Skin epidermis (tissue), 12 donors: Measurements from ENCODE around the gene ZNF79.

Experiments
- H3K27ac ChIP-seq, 21 experiments: fragments of 200-600 bp; sonication (generic) in 11 of 21; one replicate each; pipeline ENCODE4 v1.5.0; 2020; ENCODE audit warnings: mild to moderate bottlenecking in 3 of 21, inconsistent platforms in 2 of 21, moderate library complexity in 2 of 21
- H3K4me3 ChIP-seq, 7 experiments: fragments of 200-600 bp; sonication (generic) in 2 of 7; one replicate each; pipeline ENCODE4 v1.5.0; 2020; ENCODE audit warnings: inconsistent platforms in 2 of 7, mild to moderate bottlenecking in 2 of 7, moderate library complexity in 1 of 7

ZNF79 gene

GRCh38 chr9:127488946-127489345 is 64.8 kb downstream of the ZNF79 start:
- no peak overlapping the region for H3K27ac ChIP-seq
- H3K4me3 ChIP-seq = no peak overlapping the region

- Histone ChIP-seq H3K4me3 (no peak overlapping the region), H3K27ac (no peak overlapping the region)
Observed at GRCh38 chr9:127489471-127490115, 65.4 kb downstream of the ZNF79 start.

- Histone ChIP-seq H3K4me3 (no peak overlapping the region), H3K27ac (no peak overlapping the region)
Observed at GRCh38 chr9:127490535-127491230, 66.5 kb downstream of the ZNF79 start.

DNA sequence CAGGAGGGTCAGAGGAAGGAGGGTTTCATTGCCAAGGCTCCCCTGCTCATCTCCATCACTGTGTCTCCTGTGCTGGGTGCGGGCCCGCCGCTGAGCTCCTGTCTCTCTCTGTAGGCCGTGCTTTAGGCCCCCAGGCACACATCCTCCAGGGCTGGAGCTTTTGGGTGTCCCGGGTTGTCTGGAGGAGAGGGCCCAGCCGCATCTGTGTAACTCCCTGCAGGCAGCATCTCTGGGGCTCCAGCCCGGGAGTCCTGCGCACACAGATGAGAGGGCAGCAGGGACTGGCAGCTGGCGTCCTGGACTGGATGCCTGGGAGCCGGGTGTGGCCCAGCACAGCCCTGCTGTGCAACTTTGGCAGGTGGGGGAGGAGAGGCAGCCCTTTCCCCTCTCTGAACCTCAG is 67.3 kb downstream of the ZNF79 start:
- Histone ChIP-seq H3K4me3 (no peak overlapping the region), H3K27ac (no peak overlapping the region)

DNA sequence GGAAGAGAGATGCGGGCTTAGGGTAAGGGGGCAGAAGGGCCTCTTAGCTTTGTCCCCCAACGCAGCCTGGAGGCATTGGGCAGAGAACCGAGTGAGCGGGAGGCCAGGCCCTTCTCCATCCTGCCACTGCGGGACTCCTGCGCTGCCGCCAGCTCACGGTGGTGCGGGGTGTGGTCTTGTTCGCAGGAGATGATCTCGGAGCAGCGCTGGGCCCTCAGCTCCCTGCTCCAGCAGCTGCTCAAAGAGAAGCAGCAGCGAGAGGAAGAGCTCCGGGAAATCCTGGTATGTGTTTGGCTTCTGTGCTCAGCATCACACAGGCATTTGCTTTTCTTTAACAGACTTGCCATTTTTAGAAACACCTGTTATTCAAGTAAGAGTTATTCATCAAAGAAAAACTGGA is 68.4 kb downstream of the ZNF79 start:
- no peak overlapping the region for H3K27ac ChIP-seq

DNA sequence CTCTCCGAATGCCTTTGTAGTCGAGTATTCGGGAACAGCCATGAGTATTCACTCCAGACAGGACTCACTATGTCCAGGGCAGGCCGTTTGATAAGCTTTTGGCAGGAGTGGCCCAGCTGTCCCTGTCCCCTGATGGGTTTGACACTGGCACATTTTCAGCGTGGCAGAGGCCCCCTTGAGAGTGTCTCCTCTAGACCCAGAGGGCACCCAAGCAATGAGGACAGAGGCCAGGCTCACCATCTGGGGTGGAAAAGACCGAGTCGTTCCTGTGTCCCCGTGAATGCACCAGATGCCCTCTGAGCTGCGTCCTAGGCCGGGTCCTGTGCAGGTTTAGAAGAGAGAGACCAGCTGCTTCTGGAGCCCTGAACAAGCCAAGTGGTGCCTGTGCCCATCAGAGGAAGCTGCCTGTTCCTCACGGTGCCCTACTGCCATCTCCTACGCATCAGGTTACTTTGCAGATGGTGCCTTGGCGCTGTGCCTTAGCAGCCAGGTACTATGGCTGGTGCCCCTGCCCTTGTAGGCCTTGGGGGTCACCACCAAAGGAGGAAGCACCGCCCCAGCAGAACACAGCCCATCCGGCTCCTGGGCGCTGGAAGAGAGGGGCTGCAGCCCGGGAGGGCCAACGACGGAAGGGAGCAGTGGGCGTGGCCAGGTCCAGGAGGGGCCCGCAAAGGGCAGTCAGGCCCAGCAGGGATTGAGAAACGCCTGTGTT is 69.6 kb downstream of the ZNF79 start:
- Histone ChIP-seq H3K4me3 (no peak overlapping the region), H3K27ac (peak overlapping the region in 2 of 21 experiments; percentile 2 to 56)

More for the DNA sequence above, 68.4 kb downstream of the ZNF79 start:
- no peak overlapping the region for H3K4me3 ChIP-seq

GRCh38 chr9:127494304-127494702 is 70.1 kb downstream of the ZNF79 start:
- Histone ChIP-seq H3K27ac (peak overlapping the region in 9 of 21 experiments; percentile 2 to 88 (median 56)), H3K4me3 (no peak overlapping the region)
